Measurements from ENCODE around the gene FUT6. TPM values are rescaled to one million over a fixed set of nuclear protein-coding genes. Genes with fewer than 3 reads are reported as not detected.
"Not testable (repeated sequence)": the region's sequence is repeated elsewhere in the genome, so short reads cannot be mapped to it uniquely, and the experiment has no call there.

The FUT6 gene
- total RNA-seq, 1 donor from 2014 or later, result not detected

GRCh38 chr19:5864725-5865486, 25.4 kb upstream of the FUT6 start:
- DNase-seq (ENCODE audit: low read depth), result no peak

GRCh38 chr19:5864013-5864720, 24.7 kb upstream of the FUT6 start:
- DNase-seq (ENCODE audit: low read depth), result no peak
- TF ChIP-seq CTCF (conservative IDR thresholded peaks at IDR 0.05; ENCODE audit: low read depth, low read length), result no peak
- H3K4me3 ChIP-seq (ENCODE audit: low read depth, low read length), result no peak overlapping the region

More at GRCh38 chr19:5864725-5865486, 25.4 kb upstream of the FUT6 start:
- H3K4me3 ChIP-seq (ENCODE audit: low read depth, low read length), result no peak overlapping the region
- TF ChIP-seq CTCF (conservative IDR thresholded peaks at IDR 0.05; ENCODE audit: low read depth, low read length), result peak; percentile 40

- DNase-seq (ENCODE audit: low read depth), result no peak
- H3K4me3 ChIP-seq (ENCODE audit: low read depth, low read length), result no peak overlapping the region
- TF ChIP-seq CTCF (conservative IDR thresholded peaks at IDR 0.05; ENCODE audit: low read depth, low read length), result no peak
Observed at GRCh38 chr19:5863030-5863665, 23.6 kb upstream of the FUT6 start.

- no peak for DNase-seq (ENCODE audit: low read depth)
- H3K4me3 ChIP-seq (ENCODE audit: low read depth, low read length), result no peak overlapping the region
- no peak for TF ChIP-seq CTCF (conservative IDR thresholded peaks at IDR 0.05; ENCODE audit: low read depth, low read length)
Observed at GRCh38 chr19:5857203-5858081, 17.9 kb upstream of the FUT6 start.

GRCh38 chr19:5855151-5855550, 15.6 kb upstream of the FUT6 start:
- DNase-seq (ENCODE audit: low read depth); H3K4me3 ChIP-seq (ENCODE audit: low read depth, low read length): not testable (repeated sequence)

- not testable (repeated sequence) for H3K4me3 ChIP-seq (ENCODE audit: low read depth, low read length); DNase-seq (ENCODE audit: low read depth)
Observed at GRCh38 chr19:5854121-5854520, 14.6 kb upstream of the FUT6 start.

GRCh38 chr19:5851302-5851701, 11.8 kb upstream of the FUT6 start, which contains the start of gene FUT3:
Gene FUT3 (minus strand): TSS chr19:5851449.
- no peak for DNase-seq (ENCODE audit: low read depth)
- no peak within 1 kb of the TSS for H3K4me3 ChIP-seq (ENCODE audit: low read depth, low read length)
- no peak for TF ChIP-seq CTCF (conservative IDR thresholded peaks at IDR 0.05; ENCODE audit: low read depth, low read length)
